GM18498 (cell line): ENCODE results near the gene JAM3.

Source experiments
- ATAC-seq: cut with Tn5 transposase; IDR thresholded peaks from one replicate; pipeline ENCODE4 v1.9.1; 2021; ENCODE audit warnings: mild to moderate bottlenecking, moderate library complexity; ENCODE audit not compliant: unreplicated experiment

JAM3 gene

DNA sequence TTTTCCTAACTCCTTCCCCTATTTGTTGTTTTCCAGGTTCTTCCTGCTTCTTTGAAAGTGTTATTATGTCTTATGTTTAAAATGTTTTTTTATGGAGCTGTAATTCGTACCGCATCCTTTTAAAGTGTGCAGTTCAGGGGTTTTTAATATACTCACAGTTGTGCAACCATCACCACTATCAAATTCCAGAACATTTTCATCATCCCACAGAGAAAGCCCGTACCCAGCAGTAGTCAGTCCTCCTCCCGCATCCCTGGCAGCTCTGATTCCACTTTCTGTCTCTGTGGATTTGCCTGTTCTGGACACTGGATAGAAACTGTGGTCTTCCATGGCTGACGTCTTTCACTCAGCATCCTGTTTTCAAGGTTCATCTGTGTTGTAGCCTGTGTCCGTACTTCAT is 73.7 kb downstream of the JAM3 start:
- no peak for ATAC-seq

DNA sequence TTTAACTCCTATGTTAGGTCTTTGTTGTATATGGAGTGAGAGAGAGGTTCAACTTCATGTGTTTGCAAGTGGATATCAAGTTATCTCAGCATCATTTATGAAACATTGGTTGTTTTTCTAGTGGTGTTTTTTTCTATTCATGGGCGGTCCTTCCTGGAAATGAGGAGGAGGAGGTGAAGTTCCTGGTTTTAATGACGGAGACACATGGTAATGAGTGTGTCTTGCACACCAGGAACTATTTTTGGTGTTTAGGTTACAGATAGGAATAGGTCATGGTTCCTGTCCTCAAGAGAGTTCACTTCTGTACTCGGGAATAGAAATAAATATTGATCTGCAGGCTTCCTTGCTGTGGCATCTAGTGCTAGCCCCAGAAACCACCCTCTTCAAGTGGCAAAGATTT is 74.9 kb downstream of the JAM3 start:
- ATAC-seq, result no peak

DNA sequence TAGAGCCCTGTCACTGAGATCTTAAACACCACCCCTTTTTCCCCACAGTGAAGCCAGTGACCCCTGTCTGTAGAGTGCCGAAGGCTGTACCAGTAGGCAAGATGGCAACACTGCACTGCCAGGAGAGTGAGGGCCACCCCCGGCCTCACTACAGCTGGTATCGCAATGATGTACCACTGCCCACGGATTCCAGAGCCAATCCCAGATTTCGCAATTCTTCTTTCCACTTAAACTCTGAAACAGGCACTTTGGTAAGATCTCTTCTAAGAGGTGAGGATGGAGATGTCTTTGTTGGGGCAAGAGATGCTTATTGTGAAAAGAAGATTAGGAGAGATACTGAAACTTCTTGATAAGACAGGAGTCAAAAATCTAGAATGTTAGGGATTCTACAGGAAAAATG is 75.9 kb downstream of the JAM3 start:
- ATAC-seq, result no peak

DNA sequence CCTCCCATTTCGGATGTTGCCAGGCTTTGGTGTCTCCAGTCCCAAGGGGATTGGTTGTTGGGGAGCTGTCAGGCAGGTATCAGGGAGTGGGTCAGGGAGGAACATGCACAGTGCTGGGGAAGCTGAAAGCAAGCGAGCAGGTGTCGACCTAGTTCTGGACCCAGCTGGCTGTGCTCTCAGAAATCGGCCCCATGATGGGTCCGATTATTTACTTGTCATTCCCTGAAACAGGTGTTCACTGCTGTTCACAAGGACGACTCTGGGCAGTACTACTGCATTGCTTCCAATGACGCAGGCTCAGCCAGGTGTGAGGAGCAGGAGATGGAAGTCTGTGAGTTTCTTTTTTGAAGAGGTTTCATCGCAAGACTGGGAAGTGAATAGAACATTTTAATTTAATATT is 76.8 kb downstream of the JAM3 start:
- ATAC-seq, result no peak

DNA sequence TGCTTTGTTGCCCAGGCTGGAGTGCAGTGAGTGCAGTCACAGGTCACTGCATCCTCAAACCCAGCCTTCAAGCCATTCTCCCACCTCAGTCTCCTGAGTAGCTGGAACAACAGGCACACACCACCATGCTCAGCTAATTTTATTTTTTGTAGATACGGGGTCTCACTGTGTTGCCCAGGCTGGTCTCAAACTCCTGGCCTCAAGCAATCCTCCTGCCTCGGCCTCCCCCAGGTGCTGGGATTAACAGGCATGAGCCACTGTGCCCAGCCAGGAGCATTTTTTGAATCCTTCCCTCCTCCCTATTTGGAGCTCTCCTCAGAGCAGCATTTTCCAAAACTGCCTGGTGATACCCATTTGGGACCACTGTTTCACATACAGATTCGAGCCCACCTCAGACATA is 77.7 kb downstream of the JAM3 start:
- ATAC-seq, result no peak

DNA sequence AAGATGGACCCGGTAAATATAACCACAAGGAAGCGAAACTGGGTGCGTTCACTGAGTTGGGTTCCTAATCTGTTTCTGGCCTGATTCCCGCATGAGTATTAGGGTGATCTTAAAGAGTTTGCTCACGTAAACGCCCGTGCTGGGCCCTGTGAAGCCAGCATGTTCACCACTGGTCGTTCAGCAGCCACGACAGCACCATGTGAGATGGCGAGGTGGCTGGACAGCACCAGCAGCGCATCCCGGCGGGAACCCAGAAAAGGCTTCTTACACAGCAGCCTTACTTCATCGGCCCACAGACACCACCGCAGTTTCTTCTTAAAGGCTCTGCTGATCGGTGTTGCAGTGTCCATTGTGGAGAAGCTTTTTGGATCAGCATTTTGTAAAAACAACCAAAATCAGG is 80.5 kb downstream of the JAM3 start:
- no peak for ATAC-seq

DNA sequence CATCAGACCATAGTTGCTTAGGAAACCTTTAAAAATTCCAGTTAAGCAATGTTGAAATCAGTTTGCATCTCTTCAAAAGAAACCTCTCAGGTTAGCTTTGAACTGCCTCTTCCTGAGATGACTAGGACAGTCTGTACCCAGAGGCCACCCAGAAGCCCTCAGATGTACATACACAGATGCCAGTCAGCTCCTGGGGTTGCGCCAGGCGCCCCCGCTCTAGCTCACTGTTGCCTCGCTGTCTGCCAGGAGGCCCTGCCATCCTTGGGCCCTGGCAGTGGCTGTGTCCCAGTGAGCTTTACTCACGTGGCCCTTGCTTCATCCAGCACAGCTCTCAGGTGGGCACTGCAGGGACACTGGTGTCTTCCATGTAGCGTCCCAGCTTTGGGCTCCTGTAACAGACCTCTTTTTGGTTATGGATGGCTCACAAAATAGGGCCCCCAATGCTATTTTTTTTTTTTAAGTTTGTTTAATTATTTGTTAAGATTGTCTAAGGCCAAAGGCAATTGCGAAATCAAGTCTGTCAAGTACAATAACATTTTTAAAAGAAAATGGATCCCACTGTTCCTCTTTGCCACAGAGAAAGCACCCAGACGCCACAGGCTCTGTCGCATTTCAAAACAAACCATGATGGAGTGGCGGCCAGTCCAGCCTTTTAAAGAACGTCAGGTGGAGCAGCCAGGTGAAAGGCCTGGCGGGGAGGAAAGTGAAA is 81.5 kb downstream of the JAM3 start:
- no peak for ATAC-seq

DNA sequence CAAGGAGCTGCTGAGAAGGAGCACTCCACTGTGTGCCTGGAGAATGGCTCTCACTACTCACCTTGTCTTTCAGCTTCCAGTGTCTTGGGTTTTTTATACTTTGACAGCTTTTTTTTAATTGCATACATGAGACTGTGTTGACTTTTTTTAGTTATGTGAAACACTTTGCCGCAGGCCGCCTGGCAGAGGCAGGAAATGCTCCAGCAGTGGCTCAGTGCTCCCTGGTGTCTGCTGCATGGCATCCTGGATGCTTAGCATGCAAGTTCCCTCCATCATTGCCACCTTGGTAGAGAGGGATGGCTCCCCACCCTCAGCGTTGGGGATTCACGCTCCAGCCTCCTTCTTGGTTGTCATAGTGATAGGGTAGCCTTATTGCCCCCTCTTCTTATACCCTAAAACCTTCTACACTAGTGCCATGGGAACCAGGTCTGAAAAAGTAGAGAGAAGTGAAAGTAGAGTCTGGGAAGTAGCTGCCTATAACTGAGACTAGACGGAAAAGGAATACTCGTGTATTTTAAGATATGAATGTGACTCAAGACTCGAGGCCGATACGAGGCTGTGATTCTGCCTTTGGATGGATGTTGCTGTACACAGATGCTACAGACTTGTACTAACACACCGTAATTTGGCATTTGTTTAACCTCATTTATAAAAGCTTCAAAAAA is 82.3 kb downstream of the JAM3 start:
- no peak for ATAC-seq

DNA sequence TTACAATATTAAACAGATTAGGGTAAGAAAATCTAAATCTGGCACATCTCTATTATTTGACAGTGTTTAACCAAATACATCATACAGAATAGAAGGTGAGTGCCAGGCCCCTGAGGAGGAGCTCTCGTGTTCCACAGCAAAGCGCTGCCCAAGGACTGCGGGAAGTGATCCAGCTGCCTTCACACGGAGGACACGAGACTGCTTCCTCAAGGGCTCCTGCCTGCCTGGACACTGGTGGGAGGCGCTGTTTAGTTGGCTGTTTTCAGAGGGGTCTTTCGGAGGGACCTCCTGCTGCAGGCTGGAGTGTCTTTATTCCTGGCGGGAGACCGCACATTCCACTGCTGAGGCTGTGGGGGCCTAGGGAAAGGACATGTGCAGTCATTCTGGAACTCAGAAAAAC is 83.8 kb downstream of the JAM3 start:
- ATAC-seq, result no peak

DNA sequence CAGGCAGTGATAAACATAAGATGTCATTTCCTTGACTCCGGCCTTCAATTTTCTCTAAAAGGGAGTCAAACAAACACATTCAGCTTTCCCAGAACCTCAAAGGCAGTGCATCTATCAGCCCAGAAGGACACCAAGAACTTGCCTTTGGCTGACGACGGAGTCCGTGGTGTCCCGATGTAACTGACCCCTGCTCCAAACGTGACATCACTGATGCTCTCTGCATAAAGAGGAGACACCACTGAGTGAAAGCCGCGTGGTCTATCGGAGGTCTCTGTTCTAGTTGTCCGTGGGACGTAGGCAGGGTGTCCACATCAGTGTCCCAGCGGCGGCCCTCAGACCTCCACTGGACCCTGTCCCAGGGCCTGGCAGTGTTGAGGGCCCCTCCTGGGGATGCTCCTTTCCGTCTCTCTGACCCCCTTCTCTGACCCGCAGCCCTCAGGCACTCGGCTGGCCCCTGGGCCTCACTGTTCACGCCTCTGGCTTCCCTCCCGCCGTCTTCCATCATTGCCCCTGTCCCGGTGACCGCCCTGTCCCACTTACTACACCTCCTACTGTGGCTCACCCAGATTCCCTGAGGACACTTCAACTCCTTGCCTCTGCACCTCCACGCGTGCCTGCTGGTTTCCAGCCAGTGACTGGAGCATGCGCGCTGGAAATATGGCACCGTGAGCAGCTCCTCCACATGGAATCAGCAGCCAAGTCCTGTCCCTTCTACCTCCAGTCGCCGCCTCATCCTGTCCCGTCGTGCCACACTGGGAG is 84.5 kb downstream of the JAM3 start:
- ATAC-seq, result no peak

DNA sequence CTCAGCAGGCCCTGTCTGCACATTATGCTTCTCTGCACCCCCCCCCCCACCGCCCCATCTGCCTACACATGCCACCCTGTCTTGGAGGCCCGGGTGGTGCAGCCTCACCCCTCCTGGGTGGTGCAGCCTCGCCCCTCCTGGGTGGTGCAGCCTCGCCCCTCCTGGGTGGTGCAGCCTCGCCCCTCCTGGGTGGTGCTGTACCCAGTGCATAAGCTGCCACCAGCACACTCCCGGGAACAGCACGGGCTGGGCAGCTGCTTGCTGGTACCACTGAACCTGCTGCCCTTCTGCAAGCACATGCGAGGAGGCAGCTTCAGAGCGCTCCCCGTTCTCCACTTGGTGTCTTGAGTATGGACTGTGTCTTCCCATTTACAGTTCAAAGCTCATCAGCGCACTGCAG is 85.6 kb downstream of the JAM3 start:
- no peak for ATAC-seq

DNA sequence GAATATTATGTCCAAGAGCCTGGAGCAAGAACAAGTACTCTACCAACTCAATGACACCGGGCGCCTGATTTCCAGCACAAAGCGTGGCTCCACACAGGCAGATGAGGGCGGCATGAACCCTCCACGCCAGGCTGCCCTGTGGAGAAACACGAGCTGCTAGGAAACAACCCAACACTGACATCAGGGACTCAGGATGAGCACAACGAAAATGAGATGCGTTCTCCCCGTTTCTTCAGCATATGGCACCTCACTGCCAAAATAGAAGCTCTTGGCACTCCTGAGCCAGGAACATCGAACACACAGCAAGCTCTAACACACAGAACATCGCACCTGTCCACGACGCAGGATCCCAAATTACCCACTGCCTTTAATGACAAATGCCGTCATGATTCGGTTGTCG is 86.6 kb downstream of the JAM3 start:
- ATAC-seq, result no peak

DNA sequence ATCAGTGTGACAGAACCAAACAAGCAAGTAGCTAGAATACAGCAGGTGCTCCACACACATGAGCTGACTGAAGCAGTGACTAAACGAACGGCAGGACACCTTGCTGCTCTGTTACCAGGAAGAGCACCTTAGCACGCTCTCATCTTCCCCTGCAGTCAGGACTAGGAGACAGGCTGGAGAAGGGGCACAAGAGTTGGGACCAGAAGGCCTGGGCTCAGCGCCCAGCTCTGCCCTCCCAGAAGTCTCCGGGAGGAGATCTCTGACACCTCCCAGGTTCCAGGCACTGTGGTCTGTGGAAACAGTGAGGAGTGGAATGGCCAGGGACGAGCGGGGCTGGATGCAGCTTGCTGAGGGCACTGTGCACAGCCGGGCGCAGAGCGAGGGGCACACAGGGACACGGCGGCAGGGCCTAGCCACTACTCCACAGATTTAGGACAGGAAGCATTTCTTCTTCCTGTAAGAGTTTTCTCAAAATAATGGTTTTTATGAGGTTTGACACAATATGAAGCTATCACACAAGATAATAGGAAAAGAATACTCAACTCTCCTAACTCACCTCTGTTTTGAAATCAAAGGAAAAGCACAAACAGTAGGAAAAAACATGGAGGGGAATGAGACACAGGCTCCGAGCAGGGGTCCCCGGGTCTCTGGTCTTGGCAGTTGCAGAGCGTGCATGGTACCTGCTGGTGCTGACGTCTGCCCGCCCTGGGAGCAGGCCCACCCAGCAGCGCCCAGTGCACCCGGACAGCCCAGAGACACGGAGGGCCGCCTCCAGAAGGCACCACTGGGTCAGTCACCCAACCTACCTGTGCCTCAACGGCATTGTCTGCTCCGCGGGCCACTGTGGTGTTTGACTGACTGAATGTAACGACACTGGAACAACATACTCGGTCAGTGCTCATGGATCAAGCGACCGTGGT is 87.3 kb downstream of the JAM3 start:
- ATAC-seq, result no peak

DNA sequence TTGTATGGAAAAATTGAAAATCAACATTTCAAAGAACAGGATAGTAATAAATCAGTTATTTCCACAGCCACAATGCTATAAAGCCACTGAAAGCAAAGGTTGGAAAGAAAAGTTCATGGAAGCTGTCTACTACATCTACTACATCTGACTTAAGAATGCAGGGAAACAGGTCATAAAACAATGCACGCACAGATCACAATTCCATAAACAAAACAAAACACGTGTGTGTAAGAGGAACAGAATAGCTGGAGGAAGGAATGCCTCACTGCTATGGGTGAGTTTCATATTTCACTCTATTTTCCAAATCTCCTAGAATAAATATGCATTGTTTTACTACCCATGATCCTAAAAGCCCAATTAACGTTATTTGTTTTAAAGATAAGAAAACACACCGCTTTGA is 88.6 kb downstream of the JAM3 start:
- ATAC-seq, result no peak

DNA sequence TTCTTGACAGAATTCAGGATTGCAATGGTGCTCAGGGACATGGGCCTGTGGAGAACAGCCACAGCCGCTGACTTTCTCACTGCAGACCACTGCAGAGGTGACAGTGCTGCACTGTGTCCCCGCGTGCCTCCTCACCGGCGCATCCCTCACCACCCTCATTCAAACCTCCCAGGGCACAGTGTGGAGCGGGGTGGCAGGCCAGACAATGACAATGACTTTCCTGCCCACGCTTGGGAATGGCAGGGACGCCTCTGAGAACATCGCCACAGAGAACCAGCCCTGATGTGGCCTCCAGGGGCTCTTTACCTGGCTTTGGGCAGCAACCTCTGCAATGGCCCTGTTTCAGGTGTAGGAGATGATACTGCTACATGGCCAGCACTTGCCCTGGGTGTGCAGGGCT is 89.2 kb downstream of the JAM3 start:
- no peak for ATAC-seq

DNA sequence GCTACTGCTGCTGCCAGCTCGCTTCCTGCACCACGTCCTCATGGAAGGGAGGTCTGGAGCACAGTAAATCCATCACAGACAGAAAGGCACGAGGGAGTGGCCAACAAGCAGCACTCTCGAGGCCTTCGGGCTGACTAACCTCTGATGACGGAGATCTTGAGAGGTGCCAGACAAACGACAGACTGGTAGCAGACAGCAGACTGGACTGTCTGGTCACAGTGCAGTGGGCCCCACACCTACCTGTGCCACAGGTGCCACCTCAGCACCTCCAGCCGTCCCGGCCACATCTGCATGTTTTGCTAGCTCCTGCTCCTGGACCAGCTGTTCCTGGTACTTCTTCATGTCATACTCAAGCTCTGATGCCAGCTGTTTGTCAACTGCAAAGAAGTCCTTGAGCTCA is 90.8 kb downstream of the JAM3 start:
- no peak for ATAC-seq

DNA sequence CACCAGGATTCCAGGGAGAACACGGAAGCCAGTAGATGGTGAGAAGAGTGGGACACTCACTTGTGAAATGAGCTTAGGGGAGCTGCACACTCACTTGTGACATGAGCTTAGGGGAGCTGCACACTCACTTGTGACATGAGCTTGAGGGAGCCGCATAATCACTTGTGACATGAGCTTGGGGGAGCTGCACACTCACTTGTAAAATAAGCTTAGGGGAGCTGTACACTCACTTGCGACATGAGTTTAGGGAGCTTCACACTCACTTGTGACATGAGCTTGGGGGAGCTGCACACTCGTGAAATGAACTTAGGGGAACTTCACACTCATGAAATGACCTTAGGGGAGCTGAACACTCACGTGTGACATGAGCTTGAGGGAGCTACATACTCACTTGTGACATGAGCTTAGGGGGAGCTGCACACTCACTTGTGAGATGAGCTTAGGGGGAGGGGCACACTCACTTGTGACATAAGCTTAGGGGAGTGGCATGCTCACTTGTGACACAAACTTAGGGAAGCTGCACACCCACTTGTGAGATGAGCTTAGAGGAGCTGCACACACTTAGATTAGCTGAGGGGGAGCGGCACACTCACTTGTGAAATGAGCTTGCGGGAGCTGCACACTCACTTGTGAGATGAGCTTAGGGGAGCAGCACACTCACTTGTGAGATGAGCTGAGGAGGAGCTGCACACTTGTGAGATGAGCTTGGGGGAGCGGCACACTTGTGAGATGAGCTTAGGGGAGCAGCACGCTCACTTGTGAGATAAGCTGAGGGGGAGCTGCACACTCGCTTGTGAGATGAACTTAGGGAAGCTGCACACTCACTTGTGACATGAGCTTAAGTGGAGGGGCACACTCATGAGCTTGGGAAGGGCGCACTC is 95.9 kb downstream of the JAM3 start:
- no peak for ATAC-seq

DNA sequence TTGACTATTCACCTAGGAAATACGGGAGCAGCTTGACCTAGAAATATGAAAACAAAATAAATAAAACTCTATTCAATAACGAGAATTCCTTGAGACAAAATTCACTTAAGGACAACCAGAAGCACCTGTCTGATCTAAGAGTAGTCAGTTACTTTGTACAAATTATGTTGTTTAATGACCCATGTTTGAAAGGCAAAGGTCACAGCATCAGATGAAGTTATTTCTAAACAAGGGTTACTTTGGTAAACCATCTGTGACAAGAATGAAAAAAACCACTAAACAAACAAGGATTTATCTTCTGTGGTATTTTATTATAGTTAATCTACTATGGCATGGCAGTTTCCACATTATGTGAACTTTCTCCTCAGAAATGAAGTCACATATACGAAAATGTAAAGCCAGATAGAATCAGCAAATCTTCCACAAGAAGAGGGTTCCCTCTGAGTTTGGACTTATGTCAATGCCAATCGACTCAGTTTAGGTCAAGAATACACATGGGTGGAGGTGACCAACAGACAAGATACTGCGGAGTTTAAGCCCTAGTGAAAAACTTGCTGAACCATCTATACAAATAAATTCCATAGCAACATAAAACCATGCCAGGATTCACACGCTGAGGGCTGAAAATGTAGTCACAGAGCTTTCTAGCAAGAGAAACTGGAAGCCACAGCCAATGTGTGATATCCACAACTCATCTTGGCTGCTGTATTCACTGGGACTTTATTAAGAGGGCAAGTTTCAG is 101.5 kb downstream of the JAM3 start:
- no peak for ATAC-seq

DNA sequence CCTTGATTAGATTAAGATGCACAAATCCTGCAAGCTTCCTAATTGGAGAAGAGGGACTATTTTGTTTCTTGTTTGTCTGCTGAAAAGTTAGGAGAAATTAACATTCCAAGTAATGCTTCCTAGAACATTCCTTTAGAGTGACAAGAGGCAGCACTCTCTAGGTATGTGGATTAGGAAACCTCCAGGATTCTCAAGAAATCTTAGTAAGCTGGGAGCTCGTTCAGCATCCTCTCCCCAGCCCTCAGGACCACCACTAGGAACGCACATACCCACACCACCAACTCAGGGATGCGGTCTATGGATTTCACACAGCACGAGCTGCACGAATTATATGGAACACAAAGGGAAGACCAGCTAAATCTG is 102.0 kb downstream of the JAM3 start:
- no peak for ATAC-seq

DNA sequence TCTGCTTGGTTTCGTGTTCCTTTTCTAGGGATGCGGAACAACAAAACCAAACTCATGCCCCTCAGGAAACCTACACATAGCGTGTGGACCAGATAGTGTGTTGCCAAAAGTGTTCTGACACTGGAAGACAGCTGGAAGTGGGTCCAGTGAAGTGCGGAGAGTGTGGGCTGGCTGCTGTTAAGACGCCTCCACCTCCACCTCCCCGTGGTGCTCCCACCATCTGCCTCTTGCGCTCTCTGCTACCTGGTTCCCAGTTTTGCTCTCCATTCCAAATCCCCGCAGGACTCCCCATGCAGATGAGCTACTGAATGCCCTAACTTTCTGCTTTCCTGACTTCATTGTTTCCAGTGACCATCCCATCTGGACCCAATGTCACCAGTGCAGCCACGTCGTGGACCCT is 103.1 kb downstream of the JAM3 start:
- ATAC-seq, result no peak
